NCI-H187 treated with DMSO at 0.1 percent for 48 hours (cell line): Measurements from ENCODE around the gene COLEC11.
A peak's percentile ranks its signal among the peaks of the same experiment; 100 is the strongest.
"Not testable (repeated sequence)": the region's sequence is repeated elsewhere in the genome, so short reads cannot be mapped to it uniquely, and the experiment has no call there.

ENCODE experiments used
- DNase-seq: peaks from one replicate; lab custom pipeline; 2025; lab: John Stamatoyannopoulos, UW

Gene COLEC11

GRCh38 chr2:3606028-3606369, 11.1 kb downstream of the COLEC11 start:
- DNase-seq = no peak

- no peak for DNase-seq
These were observed 11.7 kb downstream of the COLEC11 start for GRCh38 chr2:3606370-3607201.

- no peak for DNase-seq
These were observed 13.7 kb downstream of the COLEC11 start for GRCh38 chr2:3608373-3609278.

- DNase-seq = peak; percentile 79
These were observed 14.4 kb downstream of the COLEC11 start for GRCh38 chr2:3609279-3609673.

- DNase-seq = no peak
These were observed 15.5 kb downstream of the COLEC11 start for GRCh38 chr2:3610415-3610814.

- no peak for DNase-seq
These were observed 16.1 kb downstream of the COLEC11 start for GRCh38 chr2:3610881-3611505.

GRCh38 chr2:3611589-3611988, 16.7 kb downstream of the COLEC11 start:
- no peak for DNase-seq

GRCh38 chr2:3612639-3613523, 18.0 kb downstream of the COLEC11 start:
- no peak for DNase-seq

- DNase-seq = no peak
These were observed 18.6 kb downstream of the COLEC11 start for GRCh38 chr2:3613524-3613905.

GRCh38 chr2:3614743-3615142, 19.8 kb downstream of the COLEC11 start:
- DNase-seq = not testable (repeated sequence)

GRCh38 chr2:3615541-3616200, 20.8 kb downstream of the COLEC11 start:
- DNase-seq = not testable (repeated sequence)

- DNase-seq = not testable (repeated sequence)
These were observed 21.7 kb downstream of the COLEC11 start for GRCh38 chr2:3616435-3617197.

- no peak for DNase-seq
These were observed 22.4 kb downstream of the COLEC11 start for GRCh38 chr2:3617198-3617890.

GRCh38 chr2:3618367-3618766, 23.5 kb downstream of the COLEC11 start:
- DNase-seq = no peak

- DNase-seq = no peak
These were observed 24.1 kb downstream of the COLEC11 start for GRCh38 chr2:3619033-3619432.

GRCh38 chr2:3619661-3620060, 24.7 kb downstream of the COLEC11 start:
- not testable (repeated sequence) for DNase-seq

GRCh38 chr2:3620834-3621233, 25.9 kb downstream of the COLEC11 start:
- no peak for DNase-seq

GRCh38 chr2:3622967-3623366, 28.1 kb downstream of the COLEC11 start:
- no peak for DNase-seq

GRCh38 chr2:3624059-3624794, 29.3 kb downstream of the COLEC11 start:
- no peak for DNase-seq
